Dedifferentiated amniotic fluid mesenchymal stem cell (primary cell): ENCODE measurements around the gene SIDT1.

Experiments
- DNase-seq: peaks from one replicate; pipeline ENCODE4 v3.0.0-alpha.2; 2016; ENCODE audit errors: extremely low spot score

SIDT1 gene

DNA sequence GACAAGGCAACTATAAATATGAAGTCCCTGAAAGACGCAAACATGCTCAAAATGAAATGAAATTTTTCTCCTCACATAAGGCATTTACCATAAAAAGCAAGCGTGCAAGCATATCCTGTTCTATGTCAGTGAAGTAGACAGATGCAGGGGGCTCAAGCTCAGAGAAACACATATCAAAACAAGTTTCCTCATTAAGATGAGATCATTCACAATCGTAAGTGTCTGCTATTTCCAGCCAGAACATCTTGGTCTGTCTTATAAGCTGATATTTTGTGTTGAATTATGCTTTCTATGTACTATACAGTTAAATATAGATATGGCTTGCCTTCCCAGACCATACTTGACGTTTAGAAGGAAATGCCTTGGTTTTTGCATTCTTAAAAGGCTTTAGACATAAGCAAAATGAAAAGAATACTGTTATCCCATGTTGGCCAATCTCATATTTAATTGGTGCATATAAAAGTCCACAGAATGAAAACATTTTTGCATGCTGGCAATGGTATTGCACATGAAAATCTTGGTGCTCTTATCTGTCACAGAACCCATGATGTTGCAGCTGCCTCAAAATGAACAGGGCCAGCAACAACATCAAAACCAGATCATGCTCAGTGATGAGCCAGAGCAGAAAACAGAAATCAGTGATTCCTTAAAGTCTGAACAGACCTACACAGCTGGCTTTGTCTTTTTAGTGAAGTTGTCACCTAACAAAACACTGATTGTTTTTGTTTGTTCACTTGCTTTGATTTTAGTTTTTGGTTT is 65.4 kb downstream of the SIDT1 start:
- no peak for DNase-seq

DNA sequence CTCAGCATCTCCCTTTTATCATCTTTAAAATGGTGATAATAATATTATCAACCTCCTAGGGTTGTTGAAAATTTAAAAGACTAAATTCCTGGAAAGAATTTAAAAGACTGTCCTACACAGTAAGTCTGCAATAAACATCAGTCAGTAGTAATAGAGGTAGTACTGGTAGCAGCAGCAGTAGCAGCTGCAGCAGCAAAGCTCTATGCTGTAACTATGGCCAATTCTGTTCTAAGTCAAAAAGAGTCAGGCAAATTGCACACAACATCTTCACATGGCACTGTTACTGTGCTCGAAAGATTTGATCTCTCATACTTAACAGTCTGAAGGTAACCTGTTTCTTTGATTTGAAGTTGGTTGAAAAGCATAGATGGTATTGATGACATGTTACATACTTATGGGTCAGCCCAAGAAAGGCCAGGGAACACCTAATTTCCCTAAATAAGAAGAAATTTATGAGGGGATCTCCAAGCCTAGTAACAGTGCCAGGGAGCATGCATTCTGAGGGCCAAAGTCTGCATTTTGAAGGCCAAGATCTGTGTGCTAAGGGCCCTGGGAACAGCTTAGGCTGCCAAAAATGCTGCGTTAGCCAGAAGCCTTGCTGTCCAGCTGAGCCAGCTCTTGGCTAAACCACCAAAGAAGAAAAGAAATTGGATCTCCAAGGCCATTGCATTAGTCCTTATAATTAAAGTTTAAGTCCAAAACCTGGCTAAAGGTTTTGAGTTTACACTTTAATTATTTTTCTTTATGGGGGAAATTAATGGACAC is 68.2 kb downstream of the SIDT1 start:
- DNase-seq, result no peak

DNA sequence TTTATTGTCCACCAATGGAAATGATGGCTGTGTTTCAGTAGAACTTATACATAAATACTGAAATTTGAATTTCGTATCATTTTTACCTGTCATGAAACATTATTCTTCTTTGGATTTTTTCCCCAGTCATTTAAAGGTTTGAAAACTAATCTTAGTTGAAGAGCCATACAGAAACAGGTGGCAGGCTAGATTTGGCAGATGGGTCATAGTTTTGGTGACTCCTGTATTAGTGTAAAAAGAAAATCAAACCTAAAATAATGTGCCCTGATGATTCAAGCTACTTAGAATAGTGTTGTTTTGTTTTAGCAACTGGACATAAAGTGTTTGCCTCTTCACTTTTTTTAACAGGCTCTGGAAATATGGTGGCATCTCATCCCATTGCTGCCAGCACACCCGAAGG is 68.9 kb downstream of the SIDT1 start:
- DNase-seq, result no peak

DNA sequence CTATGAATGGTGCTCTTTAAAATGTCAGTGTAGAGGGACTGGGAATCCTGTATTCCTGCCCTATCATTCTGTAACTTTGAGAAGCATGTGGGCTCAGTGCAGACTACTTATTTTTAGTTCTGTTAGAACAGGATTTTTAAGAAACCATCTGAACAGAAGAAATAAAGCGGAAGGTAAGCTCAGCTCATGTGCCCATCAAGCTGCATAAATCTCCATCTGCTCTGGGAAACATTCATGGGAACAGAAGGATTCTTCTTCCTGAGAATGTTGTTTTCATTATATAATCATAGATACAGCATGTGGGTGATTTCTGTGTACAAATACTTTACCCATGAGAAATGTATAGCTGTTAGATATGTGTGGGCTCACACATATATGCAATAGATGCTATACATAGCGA is 69.9 kb downstream of the SIDT1 start:
- DNase-seq, result no peak

DNA sequence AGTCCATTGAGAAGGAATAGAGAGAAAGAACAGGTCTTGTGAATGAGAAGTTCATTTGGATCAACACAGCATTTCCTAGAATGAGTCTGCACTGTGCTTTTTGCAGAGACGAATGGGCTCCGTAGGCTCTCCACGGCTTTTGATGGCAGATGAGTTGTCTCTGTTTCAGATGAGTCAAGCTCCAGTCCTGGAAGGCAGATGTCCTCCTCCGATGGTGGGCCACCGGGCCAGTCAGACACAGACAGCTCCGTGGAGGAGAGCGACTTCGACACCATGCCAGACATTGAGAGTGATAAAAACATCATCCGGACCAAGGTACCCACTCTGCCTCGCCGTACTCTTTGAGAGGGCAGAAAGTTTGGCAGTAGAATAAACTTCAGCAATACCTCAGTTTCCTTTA is 70.5 kb downstream of the SIDT1 start:
- DNase-seq, result no peak

DNA sequence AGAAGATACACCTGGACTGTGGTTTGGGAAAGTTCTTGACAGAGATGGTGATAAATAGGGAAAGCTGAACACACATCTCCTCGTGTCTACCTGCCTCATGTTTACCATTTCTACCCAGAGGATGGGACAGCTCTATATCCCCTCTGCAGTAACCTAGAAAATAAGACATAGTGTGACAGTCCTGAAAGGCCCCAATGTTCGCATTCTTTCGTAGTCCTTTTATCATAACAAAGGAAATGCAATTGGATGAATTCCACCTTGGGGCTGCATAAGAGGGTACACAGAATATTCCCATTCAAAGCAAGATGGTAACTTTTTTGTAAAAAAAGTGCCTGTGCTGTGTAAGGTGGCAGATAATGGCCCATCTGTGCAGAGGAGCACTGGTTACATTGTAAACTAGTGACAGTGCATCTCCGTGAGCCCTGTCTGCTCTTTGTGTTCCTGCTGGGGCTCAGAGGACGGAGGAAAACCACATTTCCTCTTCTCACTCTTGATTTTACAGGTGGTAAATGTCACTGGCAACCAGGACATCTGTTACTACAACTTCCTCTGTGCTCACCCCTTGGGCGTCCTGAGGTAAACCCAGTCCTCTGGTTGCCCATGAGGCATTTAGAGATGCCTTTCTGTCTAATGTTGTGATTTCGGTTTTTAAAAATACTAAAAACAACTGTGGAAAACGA is 74.3 kb downstream of the SIDT1 start:
- DNase-seq, result no peak

DNA sequence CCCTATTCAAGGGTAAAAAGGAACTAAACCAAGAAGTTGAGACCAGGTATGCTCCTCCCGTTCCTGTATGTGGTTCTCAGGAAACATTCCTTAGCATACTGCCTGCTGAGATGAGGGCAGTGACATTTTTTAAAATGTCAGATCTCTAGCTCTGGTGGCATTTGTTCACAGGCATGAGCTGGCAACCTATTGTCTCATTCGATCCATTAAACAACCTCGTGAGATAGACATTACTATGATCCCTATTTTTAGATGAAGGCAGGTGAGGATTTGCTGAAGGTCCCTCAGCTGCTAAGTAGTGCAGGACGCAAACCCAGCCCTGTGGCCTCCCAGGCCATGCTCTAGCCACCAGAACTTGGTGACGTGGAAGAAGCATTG is 74.9 kb downstream of the SIDT1 start:
- DNase-seq, result no peak

DNA sequence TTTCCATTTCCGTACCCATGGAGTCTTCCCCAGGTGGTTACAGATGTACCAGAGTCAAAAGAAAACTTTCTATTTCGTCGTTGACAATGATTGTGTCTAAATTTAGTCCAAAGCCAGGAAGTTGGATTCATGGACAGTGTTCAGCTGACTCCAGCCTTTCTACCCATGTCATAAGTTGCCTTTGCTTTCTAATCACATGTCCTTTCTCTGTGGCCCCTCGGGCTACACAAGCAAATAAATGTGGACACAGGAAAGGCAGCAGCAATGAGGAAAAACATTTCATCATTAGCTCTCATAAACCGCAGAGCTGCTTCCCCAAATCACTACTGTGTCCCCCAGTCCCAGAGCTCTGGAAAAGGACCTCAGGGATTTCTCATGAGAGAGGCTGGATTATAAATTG is 82.0 kb downstream of the SIDT1 start:
- no peak for DNase-seq

DNA sequence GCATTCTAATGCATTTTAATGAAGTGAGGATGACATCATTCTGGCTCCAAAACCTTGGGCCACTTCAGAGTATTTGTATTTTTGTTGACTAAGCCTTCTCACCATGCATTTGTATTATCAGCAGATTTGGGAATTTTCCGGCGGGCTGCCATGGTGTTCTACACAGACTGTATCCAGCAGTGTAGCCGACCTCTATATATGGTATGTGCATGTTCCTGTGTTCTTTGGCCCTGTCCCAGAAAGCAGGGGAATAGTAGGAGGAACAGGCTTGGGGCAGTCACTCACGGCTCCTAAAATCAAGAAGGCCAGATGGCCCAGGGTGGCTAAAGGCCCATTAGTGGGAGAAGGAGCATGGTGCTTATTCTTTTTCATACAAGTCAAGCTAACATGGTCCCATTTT is 83.6 kb downstream of the SIDT1 start:
- DNase-seq, result no peak

DNA sequence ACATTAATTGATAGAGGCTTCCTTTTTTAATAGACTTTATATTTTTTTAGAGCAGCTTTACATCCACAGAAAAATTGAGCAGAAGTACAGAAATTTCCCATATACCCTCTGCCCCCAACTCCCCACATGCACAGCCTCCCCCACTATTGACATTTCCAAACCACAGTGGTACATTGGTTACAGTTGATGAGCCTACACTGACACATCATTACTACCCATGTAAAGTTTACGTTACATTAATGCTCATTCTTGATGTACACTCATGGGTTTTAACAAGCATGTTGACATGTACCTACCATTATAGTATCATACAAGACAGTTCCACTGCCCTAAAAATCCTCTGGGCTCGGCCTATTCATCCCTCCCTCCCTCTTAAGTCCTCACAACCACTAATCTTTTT is 85.4 kb downstream of the SIDT1 start:
- no peak for DNase-seq

DNA sequence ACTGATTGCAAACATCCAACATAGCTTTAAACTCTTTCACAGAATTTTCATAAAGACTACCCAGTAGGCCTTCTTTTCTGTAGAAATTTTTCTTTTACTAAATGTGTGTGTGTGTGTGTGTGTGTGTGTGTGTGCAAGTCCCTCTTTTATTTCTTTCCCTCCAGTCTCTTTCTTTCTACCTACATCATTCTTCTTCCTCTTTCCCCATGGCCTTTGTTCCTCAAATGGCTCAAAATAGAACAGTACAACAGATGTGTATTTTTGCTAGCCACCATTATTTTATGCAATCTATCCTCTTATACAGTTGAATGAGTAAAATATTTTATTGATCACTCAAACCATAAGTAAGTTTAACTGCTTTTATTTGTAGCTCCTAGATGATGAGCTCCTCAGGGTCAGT is 87.7 kb downstream of the SIDT1 start:
- DNase-seq, result no peak

DNA sequence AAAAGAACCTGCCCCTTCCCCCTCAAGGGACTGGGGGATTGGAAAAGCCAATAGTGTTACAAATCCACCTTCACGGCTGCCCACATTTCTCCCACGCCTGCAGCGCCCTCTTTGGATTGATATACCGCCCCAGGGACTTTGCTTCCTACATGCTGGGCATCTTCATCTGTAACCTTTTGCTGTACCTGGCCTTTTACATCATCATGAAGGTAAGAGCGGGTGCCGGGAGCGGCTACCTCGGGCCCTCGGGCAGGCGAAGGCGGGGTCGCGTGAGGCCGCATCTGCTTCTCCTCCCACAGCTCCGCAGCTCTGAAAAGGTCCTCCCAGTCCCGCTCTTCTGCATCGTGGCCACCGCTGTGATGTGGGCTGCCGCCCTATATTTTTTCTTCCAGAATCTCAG is 91.0 kb downstream of the SIDT1 start:
- no peak for DNase-seq

DNA sequence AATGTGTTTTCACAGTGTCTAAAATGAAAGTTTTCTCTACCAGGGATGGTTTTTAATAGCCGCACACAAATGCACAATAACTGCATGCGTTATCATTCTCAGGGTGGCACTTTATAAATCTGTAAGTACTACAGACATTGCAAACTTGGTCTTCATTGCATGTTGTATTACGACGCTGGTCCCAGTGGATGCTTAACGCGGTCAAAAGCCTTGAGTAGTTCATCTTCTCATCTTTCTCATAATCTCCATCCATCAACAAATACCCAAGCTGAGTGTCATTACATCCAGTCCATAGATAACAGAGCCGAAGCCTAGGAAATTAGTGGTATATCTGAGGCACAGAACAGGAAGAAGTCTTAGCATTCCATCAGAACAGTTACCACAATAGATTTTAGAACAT is 91.5 kb downstream of the SIDT1 start:
- DNase-seq, result no peak

DNA sequence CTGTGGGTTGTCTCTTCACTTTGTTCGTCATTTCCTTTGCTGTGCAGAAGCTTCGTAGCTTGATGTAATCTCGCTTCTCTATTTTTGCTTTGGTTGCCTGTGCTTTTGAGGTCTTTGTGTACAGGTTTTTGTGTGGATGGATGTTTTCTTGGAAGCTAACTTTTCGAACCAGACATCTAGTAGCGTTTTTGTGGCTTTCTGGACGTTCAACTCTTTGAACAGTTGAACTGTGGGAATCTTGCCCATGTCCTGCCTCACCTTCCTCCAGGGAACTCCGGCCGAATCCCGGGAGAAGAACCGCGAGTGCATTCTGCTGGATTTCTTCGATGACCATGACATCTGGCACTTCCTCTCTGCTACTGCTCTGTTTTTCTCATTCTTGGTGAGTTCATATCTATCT is 93.5 kb downstream of the SIDT1 start:
- no peak for DNase-seq

DNA sequence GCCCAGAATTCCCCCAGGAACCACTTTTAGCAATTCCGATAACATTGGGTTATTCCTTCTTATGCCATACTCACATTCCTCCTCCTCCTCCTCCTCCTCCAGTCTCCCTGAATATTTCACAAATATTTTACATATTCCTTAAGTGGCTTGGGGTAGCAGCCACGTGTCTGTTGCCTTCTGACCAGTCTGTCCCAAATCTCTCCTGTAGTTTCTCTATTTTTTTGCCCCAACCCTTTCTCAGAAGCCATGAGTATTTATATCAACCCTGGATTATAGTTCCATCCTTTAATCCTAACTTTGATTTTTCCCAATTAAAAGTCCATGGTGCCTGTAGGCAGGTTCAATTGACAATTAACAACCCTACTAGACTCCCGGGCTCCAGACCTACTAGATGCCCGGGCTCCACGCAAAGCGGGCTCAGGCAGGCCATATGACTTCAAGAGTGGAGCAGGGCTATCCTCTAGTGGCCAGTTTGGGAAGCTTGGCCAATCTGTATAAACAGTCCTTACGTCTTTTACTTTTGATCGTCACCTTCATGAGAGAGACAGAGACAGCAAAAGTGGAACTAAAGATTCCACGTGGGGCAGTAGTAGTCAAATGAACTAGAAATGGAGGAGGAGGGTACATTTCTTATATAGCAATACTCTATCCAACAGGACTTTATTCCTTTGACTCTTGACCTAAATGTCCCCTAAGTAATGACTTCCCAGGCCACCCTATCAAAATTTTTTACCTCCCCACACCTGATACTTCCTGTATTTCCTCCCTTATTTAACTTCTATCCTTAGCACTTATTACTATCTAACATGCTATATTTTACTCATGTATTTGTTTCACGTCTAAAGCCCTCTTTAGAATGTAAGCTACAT is 94.4 kb downstream of the SIDT1 start:
- peak; percentile 87 for DNase-seq

DNA sequence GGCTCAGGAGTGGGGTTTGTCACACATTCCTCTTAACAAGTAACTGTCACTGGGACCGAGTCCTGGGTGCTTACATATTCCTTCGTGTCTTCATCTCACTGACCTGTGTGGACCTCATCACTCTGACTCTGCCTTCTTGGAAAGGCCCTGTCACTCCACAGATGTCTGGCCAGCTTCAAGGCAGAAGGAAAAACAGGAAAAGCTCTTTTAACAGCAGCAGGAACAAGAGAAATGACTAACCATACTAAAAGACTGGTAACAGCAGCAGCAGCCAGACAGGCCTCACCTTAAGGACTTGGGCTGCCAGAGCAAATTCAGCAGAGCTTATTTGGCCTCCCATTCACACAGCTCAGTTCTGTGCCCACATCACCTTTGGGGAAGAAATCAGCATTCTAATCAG is 96.0 kb downstream of the SIDT1 start:
- no peak for DNase-seq

DNA sequence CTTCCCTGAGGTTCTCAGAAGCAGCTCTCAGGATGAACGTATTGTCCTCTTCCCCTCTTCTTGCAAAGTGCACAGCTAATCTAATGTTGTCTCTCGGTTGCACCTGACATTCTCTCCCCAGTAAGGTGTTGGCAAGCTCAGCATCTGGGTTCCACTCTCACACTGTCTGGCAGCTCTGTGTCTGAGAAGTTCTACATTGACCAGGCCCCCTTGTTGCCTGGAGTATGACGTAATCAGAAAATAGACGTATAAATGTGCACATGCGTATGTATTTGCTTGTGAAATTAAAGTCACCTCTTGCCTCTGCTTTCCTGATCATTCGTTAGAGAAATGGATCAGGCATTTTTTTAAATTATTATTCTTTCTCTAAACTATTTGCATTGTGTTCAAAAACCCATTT is 96.4 kb downstream of the SIDT1 start:
- DNase-seq, result no peak

DNA sequence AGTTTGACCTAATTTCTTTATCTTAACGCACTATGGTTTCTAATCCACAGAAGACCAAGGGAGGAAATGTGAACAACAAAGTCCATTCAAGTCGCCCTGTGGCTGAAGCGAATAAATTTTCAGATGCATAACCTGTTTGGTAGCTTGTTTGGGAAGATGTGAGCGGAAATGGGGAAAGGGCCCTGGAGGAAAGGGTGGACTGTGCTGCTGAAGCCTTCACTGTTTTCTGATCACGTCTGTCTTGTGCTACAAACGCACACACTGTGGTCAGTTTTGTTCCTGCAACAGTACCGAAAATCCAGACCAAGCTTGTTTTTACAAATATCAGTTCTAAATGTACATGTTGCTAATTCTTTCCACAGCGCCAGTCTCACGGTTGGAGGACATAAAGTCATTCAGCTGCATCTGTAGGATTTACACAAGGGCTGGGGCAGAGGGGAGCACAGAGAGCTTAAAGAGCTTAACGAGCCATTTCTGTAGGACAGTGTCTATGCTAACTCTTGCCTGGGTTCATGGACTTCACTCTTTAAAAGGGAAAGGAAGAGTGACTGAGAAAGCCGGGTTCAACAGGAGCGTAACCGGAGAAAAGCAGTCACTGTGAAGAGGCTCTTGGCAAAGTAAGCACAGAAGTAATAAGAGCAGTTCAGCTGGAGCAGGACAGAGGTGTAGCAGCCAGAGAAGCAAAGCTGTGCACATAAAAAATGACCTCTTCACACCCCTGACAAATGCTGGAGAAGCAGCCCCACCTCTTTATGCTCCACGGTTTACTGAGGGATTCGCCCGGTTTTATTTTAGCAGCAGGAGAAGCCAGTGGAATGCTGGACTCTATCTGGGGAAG is 97.4 kb downstream of the SIDT1 start:
- no peak for DNase-seq

DNA sequence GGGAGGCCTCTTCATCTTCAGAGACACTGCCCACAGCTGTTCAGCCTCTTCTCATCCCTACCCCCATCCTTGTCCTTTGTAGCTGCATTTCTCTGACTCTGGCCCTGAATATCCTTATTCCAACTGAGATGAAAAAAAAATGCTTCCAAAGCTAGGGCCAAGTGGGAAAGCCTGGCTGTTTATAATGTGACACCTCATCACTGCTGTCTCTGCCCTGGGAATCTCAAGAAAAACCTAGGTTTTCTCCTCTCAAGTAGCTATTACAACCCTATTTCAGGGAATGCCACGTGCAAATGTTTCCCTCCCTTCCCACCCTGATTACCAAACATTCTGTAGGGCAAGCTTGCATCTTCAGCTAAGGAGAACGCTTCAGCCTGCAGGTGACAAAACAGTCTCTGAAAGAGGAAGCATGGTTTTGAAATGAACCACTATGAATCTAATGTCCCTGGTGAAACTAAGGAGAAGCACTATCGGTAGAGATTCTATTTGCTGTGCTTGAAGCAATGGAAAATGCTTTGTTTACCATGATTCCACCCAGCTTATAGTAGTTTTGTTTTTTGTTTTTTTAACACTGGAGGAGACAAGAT is 98.7 kb downstream of the SIDT1 start:
- DNase-seq, result no peak

DNA sequence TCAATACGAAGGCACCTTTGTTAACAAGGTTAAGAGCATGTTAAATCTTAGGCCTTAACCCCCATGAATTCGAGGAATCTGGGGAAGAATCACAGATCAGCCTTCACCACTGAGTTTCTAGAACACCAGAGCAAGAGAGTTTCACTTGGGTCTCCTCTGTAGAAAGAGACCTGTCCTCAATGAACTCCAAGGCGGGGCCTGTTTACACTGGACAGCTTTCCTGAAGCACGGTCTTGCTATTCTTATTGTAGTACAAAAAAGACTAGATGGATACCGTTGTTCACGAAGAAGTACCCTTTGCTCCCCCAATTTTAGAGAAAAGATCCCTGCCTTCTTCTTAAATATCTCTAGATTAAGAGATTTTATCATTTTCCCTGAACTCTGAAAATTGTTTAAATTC is 99.2 kb downstream of the SIDT1 start:
- no peak for DNase-seq
